ENCODE data around the gene TAF4.

DNA sequence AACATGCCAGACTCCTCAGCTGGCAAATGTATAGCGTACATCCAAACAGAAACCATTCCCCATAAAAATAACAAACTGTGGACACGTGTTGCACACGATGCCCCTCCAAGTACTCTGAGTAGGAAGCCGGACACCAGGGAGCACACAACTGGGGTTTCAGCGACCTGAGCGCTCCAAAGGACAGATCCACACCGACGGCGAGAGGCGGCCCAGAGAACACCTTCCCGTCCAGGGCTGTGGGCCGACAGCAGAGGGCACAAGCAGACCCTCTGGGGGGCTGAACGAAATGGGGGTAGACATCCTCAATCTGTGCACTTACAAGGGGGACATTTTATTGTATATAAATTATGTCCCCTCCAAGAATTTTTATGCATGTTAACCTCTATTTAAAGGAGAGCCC lies 24.7 kb downstream of the TAF4 start:
- TF ChIP-seq, protein P1, sequence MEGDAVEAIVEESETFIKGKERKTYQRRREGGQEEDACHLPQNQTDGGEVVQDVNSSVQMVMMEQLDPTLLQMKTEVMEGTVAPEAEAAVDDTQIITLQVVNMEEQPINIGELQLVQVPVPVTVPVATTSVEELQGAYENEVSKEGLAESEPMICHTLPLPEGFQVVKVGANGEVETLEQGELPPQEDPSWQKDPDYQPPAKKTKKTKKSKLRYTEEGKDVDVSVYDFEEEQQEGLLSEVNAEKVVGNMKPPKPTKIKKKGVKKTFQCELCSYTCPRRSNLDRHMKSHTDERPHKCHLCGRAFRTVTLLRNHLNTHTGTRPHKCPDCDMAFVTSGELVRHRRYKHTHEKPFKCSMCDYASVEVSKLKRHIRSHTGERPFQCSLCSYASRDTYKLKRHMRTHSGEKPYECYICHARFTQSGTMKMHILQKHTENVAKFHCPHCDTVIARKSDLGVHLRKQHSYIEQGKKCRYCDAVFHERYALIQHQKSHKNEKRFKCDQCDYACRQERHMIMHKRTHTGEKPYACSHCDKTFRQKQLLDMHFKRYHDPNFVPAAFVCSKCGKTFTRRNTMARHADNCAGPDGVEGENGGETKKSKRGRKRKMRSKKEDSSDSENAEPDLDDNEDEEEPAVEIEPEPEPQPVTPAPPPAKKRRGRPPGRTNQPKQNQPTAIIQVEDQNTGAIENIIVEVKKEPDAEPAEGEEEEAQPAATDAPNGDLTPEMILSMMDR (IDR thresholded peaks at IDR 0.05), result no peak
- no peak for TF ChIP-seq POLR2A (IDR thresholded peaks at IDR 0.05)
- no peak for TF ChIP-seq POLR2AphosphoS5 (IDR thresholded peaks at IDR 0.05; ENCODE audit: insufficient read depth in 1 of 2, low read depth in 1 of 2)

Measured in vagina (tissue), 2 donors.